Neural cell (in vitro differentiated cells): Measurements from ENCODE around the gene GPC5. TPM values are rescaled to one million over a fixed set of nuclear protein-coding genes. Genes with fewer than 3 reads are reported as not detected.

Experiments used
- H2AFZ ChIP-seq: fragments of 200-600, 300-800 bp; sonication (generic), shearing (Covaris generic); 2 replicates; pipeline ENCODE4 v1.6.0; 2014; ENCODE audit warnings: low read depth, mild to moderate bottlenecking, antibody characterized with exemption, low read length, moderate library complexity
- H3F3A ChIP-seq: fragments of 200-600 bp; shearing (Covaris generic); 2 replicates; pipeline ENCODE4 v1.6.1; 2016; ENCODE audit warnings: mild to moderate bottlenecking, moderate library complexity, mixed read lengths, antibody characterized with exemption, low read length; ENCODE audit not compliant: insufficient read depth, poor library complexity, severe bottlenecking
- H3K27ac ChIP-seq: fragments of 200-600, 300-800 bp; sonication (generic), shearing (Covaris generic); 2 replicates; pipeline ENCODE4 v1.5.1; 2014; ENCODE audit warnings: mild to moderate bottlenecking, low read length, moderate library complexity
- H3K27me3 ChIP-seq: fragments of 300-800, 200-600 bp; sonication (generic), shearing (Covaris generic); 2 replicates; pipeline ENCODE4 v1.6.0; 2014; ENCODE audit warnings: mild to moderate bottlenecking, low read depth, low read length, moderate library complexity; ENCODE audit not compliant: insufficient read depth
- H3K36me3 ChIP-seq: fragments of 300-800, 200-600 bp; sonication (generic), shearing (Covaris generic); 2 replicates; pipeline ENCODE4 v1.5.1; 2014; ENCODE audit warnings: mild to moderate bottlenecking, antibody characterized with exemption, low read length, moderate library complexity; ENCODE audit not compliant: insufficient read depth
- H3K4me2 ChIP-seq: fragments of 300-800, 200-600 bp; sonication (generic), shearing (Covaris generic); 2 replicates; pipeline ENCODE4 v1.6.0; 2014; ENCODE audit warnings: mild to moderate bottlenecking, low read length
- H3K4me3 ChIP-seq: fragments of 300-800, 200-600 bp; sonication (generic), shearing (Covaris generic); 2 replicates; pipeline ENCODE4 v1.5.1; 2014; ENCODE audit warnings: mild to moderate bottlenecking, low read length, moderate library complexity
- H3K79me2 ChIP-seq: fragments of 200-600 bp; shearing (Covaris generic); replicated peaks from 2 replicates; pipeline ENCODE4 v1.6.0; 2014; ENCODE audit warnings: mild to moderate bottlenecking, low read length, moderate library complexity; ENCODE audit not compliant: insufficient read depth
- H3K9ac ChIP-seq: fragments of 300-800, 200-600 bp; sonication (generic), shearing (Covaris generic); 2 replicates; pipeline ENCODE4 v1.6.1; 2016; ENCODE audit warnings: mild to moderate bottlenecking, low read length, mixed read lengths
- H3K9me2 ChIP-seq: fragments of 200-600 bp; shearing (Covaris generic); 2 replicates; pipeline ENCODE4 v1.6.1; 2016; ENCODE audit warnings: mild to moderate bottlenecking, low read length, mixed read lengths; ENCODE audit not compliant: insufficient read depth
- H3K9me3 ChIP-seq: fragments of 200-600, 300-800 bp; sonication (generic), shearing (Covaris generic); 2 replicates; pipeline ENCODE4 v1.6.1; 2016; ENCODE audit warnings: mild to moderate bottlenecking, mixed run types, low read length, moderate library complexity, mixed read lengths
- H4K20me1 ChIP-seq: fragments of 200-600 bp; shearing (Covaris generic); 2 replicates; pipeline ENCODE4 v1.6.1; 2016; ENCODE audit warnings: mild to moderate bottlenecking, mixed run types; ENCODE audit not compliant: insufficient read depth
- EP300 ChIP-seq: fragments of 450-650 bp; conservative IDR thresholded peaks from 2 replicates; pipeline ENCODE4 v1.6.1; 2014; ENCODE audit warnings: antibody characterized with exemption, mild to moderate bottlenecking, moderate library complexity; ENCODE audit not compliant: poor library complexity, severe bottlenecking
- EZH2 ChIP-seq: fragments of 200-600, 300-800 bp; shearing (Covaris generic), sonication (generic); IDR thresholded peaks from 2 replicates; pipeline ENCODE4 v1.6.1; 2014; ENCODE audit warnings: antibody characterized with exemption, low read length, borderline replicate concordance, mild to moderate bottlenecking; ENCODE audit not compliant: insufficient read depth, poor library complexity, severe bottlenecking
- MXI1 ChIP-seq: fragments of 450-650 bp; conservative IDR thresholded peaks from 2 replicates; pipeline ENCODE4 v1.6.1; 2014; ENCODE audit warnings: antibody characterized with exemption, mild to moderate bottlenecking; ENCODE audit not compliant: poor library complexity, severe bottlenecking
- POLR2AphosphoS5 ChIP-seq: IDR thresholded peaks from 2 replicates; pipeline ENCODE4 v1.6.1; 2012
- RAD21 ChIP-seq: fragments of 450-650 bp; conservative IDR thresholded peaks from 2 replicates; pipeline ENCODE4 v1.6.1; 2014; ENCODE audit warnings: antibody characterized with exemption, mild to moderate bottlenecking, moderate library complexity
- REST ChIP-seq: IDR thresholded peaks from 2 replicates; pipeline ENCODE4 v1.6.1; 2012; ENCODE audit warnings: borderline replicate concordance
- SMC3 ChIP-seq: fragments of 450-650 bp; conservative IDR thresholded peaks from 2 replicates; pipeline ENCODE4 v1.6.1; 2014; ENCODE audit warnings: antibody characterized with exemption, mild to moderate bottlenecking, moderate library complexity; ENCODE audit not compliant: poor library complexity
- TAF1 ChIP-seq: IDR thresholded peaks from 2 replicates; pipeline ENCODE4 v1.6.1; 2012; ENCODE audit warnings: low read depth
- polyA plus RNA-seq: library from polyadenylated mRNA; depleted of rRNA; stranded (reverse); fragments of >200 nt; gene quantifications from 2 replicates; pipeline ENCODE4 v1.2.3, GENCODE V29; 2014
- TF ChIP-seq, protein P1 (sequence below): fragments of 450-650 bp; IDR thresholded peaks from 2 replicates; pipeline ENCODE4 v1.5.1; 2014; ENCODE audit warnings: antibody characterized with exemption, mild to moderate bottlenecking, moderate library complexity; ENCODE audit not compliant: poor library complexity, severe bottlenecking

GPC5 gene
- polyA plus RNA-seq, 1 donor from 2014 or later: 5.0 TPM

DNA sequence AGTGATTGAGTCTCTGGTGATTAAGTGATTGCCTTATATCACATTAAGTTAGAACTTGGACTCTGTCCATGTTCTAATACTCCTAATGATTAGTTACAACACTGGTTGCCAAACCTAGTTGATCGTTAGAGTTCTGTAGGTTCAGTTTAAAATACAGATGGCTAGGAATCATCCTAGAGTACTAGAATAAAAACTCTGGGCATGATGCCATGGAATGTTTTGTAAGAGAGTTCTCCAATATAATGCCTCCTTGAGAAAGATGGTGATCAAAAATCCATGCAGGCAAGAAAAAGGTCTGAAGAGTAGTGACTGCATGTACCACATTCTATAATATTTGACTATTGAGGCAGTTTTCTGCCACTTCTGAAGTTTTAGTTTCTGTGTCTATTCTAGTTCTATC lies 176.3 kb downstream of the GPC5 start:
- no peak for TF ChIP-seq SMC3
- TF ChIP-seq REST: no peak
- no peak for TF ChIP-seq EP300
- no peak for TF ChIP-seq MXI1
- no peak for TF ChIP-seq TAF1
- TF ChIP-seq, protein P1, sequence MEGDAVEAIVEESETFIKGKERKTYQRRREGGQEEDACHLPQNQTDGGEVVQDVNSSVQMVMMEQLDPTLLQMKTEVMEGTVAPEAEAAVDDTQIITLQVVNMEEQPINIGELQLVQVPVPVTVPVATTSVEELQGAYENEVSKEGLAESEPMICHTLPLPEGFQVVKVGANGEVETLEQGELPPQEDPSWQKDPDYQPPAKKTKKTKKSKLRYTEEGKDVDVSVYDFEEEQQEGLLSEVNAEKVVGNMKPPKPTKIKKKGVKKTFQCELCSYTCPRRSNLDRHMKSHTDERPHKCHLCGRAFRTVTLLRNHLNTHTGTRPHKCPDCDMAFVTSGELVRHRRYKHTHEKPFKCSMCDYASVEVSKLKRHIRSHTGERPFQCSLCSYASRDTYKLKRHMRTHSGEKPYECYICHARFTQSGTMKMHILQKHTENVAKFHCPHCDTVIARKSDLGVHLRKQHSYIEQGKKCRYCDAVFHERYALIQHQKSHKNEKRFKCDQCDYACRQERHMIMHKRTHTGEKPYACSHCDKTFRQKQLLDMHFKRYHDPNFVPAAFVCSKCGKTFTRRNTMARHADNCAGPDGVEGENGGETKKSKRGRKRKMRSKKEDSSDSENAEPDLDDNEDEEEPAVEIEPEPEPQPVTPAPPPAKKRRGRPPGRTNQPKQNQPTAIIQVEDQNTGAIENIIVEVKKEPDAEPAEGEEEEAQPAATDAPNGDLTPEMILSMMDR: no peak
- no peak for TF ChIP-seq RAD21
- no peak for TF ChIP-seq POLR2AphosphoS5
- no peak for TF ChIP-seq EZH2
- H3K4me3 ChIP-seq: no peak overlapping the region
- H3K9me2 ChIP-seq: no peaks in the 10 kb centered on the region
- no peaks in the 10 kb centered on the region for H4K20me1 ChIP-seq
- H3K79me2 ChIP-seq: no peaks in the 10 kb centered on the region
- H3F3A ChIP-seq: no peaks in the 10 kb centered on the region
- no peak overlapping the region for H3K9ac ChIP-seq
- H2AFZ ChIP-seq: no peak overlapping the region
- H3K27ac ChIP-seq: no peak overlapping the region
- no peaks in the 10 kb centered on the region for H3K27me3 ChIP-seq
- no peak overlapping the region for H3K4me2 ChIP-seq
- H3K36me3 ChIP-seq: no peaks in the 10 kb centered on the region
- H3K9me3 ChIP-seq: no peaks in the 10 kb centered on the region

GRCh38 chr13:91576590-91576989 lies 178.2 kb downstream of the GPC5 start:
- no peak overlapping the region for H3K4me2 ChIP-seq
- TF ChIP-seq EP300 (no peak), TAF1 (no peak), POLR2AphosphoS5 (no peak), EZH2 (no peak), MXI1 (no peak), SMC3 (no peak), RAD21 (no peak), REST (no peak)
- TF ChIP-seq, protein P1: no peak
- no peak overlapping the region for H3K9ac ChIP-seq
- no peak overlapping the region for H3K4me3 ChIP-seq
- no peaks in the 10 kb centered on the region for H4K20me1 ChIP-seq
- H3K79me2 ChIP-seq: no peaks in the 10 kb centered on the region
- H3K27me3 ChIP-seq: no peaks in the 10 kb centered on the region
- no peaks in the 10 kb centered on the region for H3F3A ChIP-seq
- no peak overlapping the region for H2AFZ ChIP-seq
- H3K9me3 ChIP-seq: no peaks in the 10 kb centered on the region
- H3K36me3 ChIP-seq: no peaks in the 10 kb centered on the region
- no peaks in the 10 kb centered on the region for H3K9me2 ChIP-seq
- H3K27ac ChIP-seq: no peak overlapping the region
